DND-41 (cell line): ENCODE data around the gene SEPTIN6.

Experiments used
- EZH2 ChIP-seq: IDR thresholded peaks from 3 replicates; pipeline ENCODE4 v1.6.1; 2012; ENCODE audit warnings: borderline replicate concordance, low read depth, mild to moderate bottlenecking, moderate library complexity, low read length, inconsistent platforms; ENCODE audit not compliant: severe bottlenecking
- TF ChIP-seq, protein P1 (sequence below): IDR thresholded peaks from 2 replicates; pipeline ENCODE4 v1.5.1; 2012; ENCODE audit warnings: borderline replicate concordance, low read length, moderate library complexity, mild to moderate bottlenecking; ENCODE audit not compliant: poor library complexity, severe bottlenecking; ENCODE audit errors: extremely low read depth

- TF ChIP-seq, protein P1, sequence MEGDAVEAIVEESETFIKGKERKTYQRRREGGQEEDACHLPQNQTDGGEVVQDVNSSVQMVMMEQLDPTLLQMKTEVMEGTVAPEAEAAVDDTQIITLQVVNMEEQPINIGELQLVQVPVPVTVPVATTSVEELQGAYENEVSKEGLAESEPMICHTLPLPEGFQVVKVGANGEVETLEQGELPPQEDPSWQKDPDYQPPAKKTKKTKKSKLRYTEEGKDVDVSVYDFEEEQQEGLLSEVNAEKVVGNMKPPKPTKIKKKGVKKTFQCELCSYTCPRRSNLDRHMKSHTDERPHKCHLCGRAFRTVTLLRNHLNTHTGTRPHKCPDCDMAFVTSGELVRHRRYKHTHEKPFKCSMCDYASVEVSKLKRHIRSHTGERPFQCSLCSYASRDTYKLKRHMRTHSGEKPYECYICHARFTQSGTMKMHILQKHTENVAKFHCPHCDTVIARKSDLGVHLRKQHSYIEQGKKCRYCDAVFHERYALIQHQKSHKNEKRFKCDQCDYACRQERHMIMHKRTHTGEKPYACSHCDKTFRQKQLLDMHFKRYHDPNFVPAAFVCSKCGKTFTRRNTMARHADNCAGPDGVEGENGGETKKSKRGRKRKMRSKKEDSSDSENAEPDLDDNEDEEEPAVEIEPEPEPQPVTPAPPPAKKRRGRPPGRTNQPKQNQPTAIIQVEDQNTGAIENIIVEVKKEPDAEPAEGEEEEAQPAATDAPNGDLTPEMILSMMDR = no peak
- no peak for TF ChIP-seq EZH2
Observed at GRCh38 chrX:119693996-119694451, 1.1 kb upstream of the SEPTIN6 start.
